GM12878 (cell line): ENCODE data around the gene RANGAP1. TPM values are rescaled to one million over a fixed set of nuclear protein-coding genes. Genes with fewer than 3 reads are reported as not detected.

Experiments used
- BACH1 ChIP-seq: fragments of 450-650 bp; IDR thresholded peaks from 2 replicates; pipeline ENCODE4 v1.6.1; 2017; ENCODE audit warnings: mild to moderate bottlenecking, borderline replicate concordance
- BRCA1 ChIP-seq: IDR thresholded peaks from 2 replicates; pipeline ENCODE4 v1.6.1; 2011; ENCODE audit warnings: low read depth, low read length, improper control_type of control experiment
- DPF2 ChIP-seq: fragments of 450-650 bp; IDR thresholded peaks from 2 replicates; pipeline ENCODE4 v1.6.1; 2017; ENCODE audit warnings: mild to moderate bottlenecking
- EZH2 ChIP-seq: IDR thresholded peaks from 2 replicates; pipeline ENCODE4 v1.6.1; 2012; ENCODE audit warnings: low read depth, mild to moderate bottlenecking, control low read depth, inconsistent platforms, low read length, borderline replicate concordance; ENCODE audit not compliant: control insufficient read depth
- FOS ChIP-seq: IDR thresholded peaks from 3 replicates; pipeline ENCODE4 v1.6.1; 2011; ENCODE audit warnings: borderline replicate concordance; ENCODE audit not compliant: insufficient read length; ENCODE audit errors: extremely low read depth
- HDAC6 ChIP-seq: fragments of 200-600 bp; sonication (generic); IDR thresholded peaks from one replicate; pipeline ENCODE4 v1.8.0; 2017; ENCODE audit warnings: antibody characterized with exemption; ENCODE audit not compliant: unreplicated experiment
- HDGF ChIP-seq: fragments of 450-650 bp; IDR thresholded peaks from 2 replicates; pipeline ENCODE4 v1.6.1; 2016; ENCODE audit warnings: antibody characterized with exemption
- IKZF1 ChIP-seq: fragments of 450-650 bp; conservative IDR thresholded peaks from 2 replicates; pipeline ENCODE4 v1.6.1; 2017; ENCODE audit warnings: antibody characterized with exemption, mild to moderate bottlenecking
- MEF2A ChIP-seq: IDR thresholded peaks from 2 replicates; pipeline ENCODE4 v1.6.1; 2011; ENCODE audit warnings: low read depth, mild to moderate bottlenecking, low read length, moderate library complexity; ENCODE audit not compliant: insufficient read depth
- MYC ChIP-seq: IDR thresholded peaks from 2 replicates; pipeline ENCODE4 v1.6.1; 2011; ENCODE audit warnings: mild to moderate bottlenecking, low read length, moderate library complexity, inconsistent platforms; ENCODE audit not compliant: insufficient read depth, insufficient replicate concordance, insufficient read length, severe bottlenecking
- NFIC ChIP-seq: IDR thresholded peaks from 2 replicates; pipeline ENCODE4 v1.6.1; 2012; ENCODE audit warnings: low read depth, mild to moderate bottlenecking, inconsistent platforms, low read length, moderate library complexity
- NFYA ChIP-seq: IDR thresholded peaks from 2 replicates; pipeline ENCODE4 v1.6.1; 2011; ENCODE audit warnings: low read depth, mild to moderate bottlenecking, low read length, improper control_type of control experiment, borderline replicate concordance
- NR2C1 ChIP-seq: fragments of 450-650 bp; IDR thresholded peaks from 2 replicates; pipeline ENCODE4 v1.6.1; 2017; ENCODE audit warnings: antibody characterized with exemption, mild to moderate bottlenecking, moderate library complexity
- POLR2AphosphoS2 ChIP-seq: IDR thresholded peaks from 2 replicates; pipeline ENCODE4 v1.6.1; 2011; ENCODE audit warnings: low read depth, mild to moderate bottlenecking, low read length, improper control_type of control experiment, moderate library complexity
- RAD21 ChIP-seq: IDR thresholded peaks from 2 replicates; pipeline ENCODE4 v1.6.1; 2011; ENCODE audit warnings: mild to moderate bottlenecking, low read depth, low read length, moderate library complexity; ENCODE audit not compliant: insufficient read depth
- SMARCA5 ChIP-seq: fragments of 450-650 bp; IDR thresholded peaks from 2 replicates; pipeline ENCODE4 v1.6.1; 2017; ENCODE audit warnings: mild to moderate bottlenecking
- SP1 ChIP-seq: IDR thresholded peaks from one replicate; pipeline ENCODE4 v1.6.1; 2011; ENCODE audit warnings: low read depth, low read length
- STAT3 ChIP-seq: IDR thresholded peaks from 2 replicates; pipeline ENCODE4 v1.6.1; 2011; ENCODE audit warnings: low read depth, low read length, improper control_type of control experiment
- TARDBP ChIP-seq: IDR thresholded peaks from 2 replicates; pipeline ENCODE4 v1.6.1; 2016; ENCODE audit warnings: borderline replicate concordance
- ZNF622 ChIP-seq: fragments of 450-650 bp; IDR thresholded peaks from 2 replicates; pipeline ENCODE4 v1.6.1; 2017; ENCODE audit warnings: mild to moderate bottlenecking, inconsistent platforms
- ZSCAN29 ChIP-seq: fragments of 450-650 bp; IDR thresholded peaks from 2 replicates; pipeline ENCODE4 v1.6.1; 2017; ENCODE audit warnings: mild to moderate bottlenecking, moderate library complexity
- polyA plus RNA-seq, 11 experiments: library from polyadenylated mRNA; depleted of rRNA in 4 of 11; unstranded in 6 of 11; stranded (reverse) in 5 of 11; fragments of >200 nt; fragmentation: Nextera tagmentation in 4 of 11; fragmentation: Illumina TruSeq in 1 of 11; extraction: Ambion mirVana in 4 of 11; extraction: Trizol in 1 of 11; gene quantifications; 1 replicate in 1 of 11; 2 replicates in 10 of 11; pipeline versions ENCODE4 v1.2.1 to v1.2.3, GENCODE V29; 2011 to 2016; ENCODE audit warnings: inconsistent platforms in 2 of 11, missing spikeins in 2 of 11, low read depth in 1 of 11
- total RNA-seq, 4 experiments: library from RNA; depleted of rRNA in 3 of 4; stranded (reverse); fragments of >200 nt in 3 of 4; fragmentation: Illumina TruSeq in 1 of 4; extraction: Trizol in 1 of 4; gene quantifications; 2 replicates each; pipeline versions ENCODE4 v1.2.1 to v1.2.3, GENCODE V29; 2013 to 2021
- TF ChIP-seq, protein P1 (sequence below): fragments of 450-650 bp; IDR thresholded peaks from 2 replicates; pipeline ENCODE4 v1.6.1; 2017; ENCODE audit warnings: mild to moderate bottlenecking, moderate library complexity
- TF ChIP-seq, protein P2 (sequence below): fragments of 450-650 bp; IDR thresholded peaks from 2 replicates; pipeline ENCODE4 v1.6.1; 2017; ENCODE audit warnings: low read depth, mild to moderate bottlenecking, moderate library complexity
- TF ChIP-seq, protein P3 (sequence below): fragments of 450-650 bp; IDR thresholded peaks from 2 replicates; pipeline ENCODE4 v1.6.1; 2016; ENCODE audit warnings: mild to moderate bottlenecking

RANGAP1 gene
- total and polyA plus RNA-seq, 10 of the 15 experiments (the other 5 are each of a cell fraction or from before 2014, with no cell fraction given): 2.5 to 109 (median 60.2) TPM

DNA sequence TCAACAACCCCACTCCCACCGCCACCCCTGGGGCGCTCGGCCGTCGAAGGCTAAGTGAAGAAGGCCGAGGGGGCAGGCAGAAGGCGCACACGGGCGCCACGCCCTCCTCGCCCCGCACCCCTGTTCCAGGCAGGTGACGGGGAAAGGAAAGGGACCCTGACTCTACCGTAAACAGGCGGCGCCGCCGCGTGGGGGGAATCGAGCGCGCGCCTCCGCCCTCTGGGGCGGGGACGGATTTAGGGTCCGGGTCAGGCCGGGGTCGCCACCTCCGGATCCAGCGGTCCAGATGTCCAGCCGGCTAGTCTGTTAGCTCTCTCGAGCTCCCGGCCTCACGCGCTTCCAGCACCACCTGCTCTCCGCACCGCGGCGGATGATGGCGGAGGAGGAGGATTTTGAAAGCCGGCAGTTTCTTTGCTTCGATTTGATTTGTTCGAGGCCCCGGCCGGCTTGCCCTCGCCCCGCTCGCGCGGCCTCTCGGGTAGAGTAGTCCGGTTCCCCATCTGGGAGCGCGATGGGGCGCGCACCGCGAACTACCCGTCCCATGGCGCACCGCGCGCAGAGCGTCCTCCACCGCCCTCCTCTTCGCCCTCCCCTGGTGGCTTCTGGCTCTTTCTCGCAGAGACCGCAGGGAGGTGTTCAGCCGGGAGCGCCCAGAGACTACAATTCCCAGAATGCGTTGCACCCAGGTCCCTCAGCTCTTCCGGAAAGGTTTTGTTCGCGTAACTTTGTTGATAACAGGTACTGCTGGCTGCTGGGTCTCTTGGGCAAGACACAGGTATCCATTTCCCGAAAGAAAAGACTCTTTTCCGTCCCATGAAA lies at the start of gene RANGAP1 (continued):
- TF ChIP-seq, protein P1, sequence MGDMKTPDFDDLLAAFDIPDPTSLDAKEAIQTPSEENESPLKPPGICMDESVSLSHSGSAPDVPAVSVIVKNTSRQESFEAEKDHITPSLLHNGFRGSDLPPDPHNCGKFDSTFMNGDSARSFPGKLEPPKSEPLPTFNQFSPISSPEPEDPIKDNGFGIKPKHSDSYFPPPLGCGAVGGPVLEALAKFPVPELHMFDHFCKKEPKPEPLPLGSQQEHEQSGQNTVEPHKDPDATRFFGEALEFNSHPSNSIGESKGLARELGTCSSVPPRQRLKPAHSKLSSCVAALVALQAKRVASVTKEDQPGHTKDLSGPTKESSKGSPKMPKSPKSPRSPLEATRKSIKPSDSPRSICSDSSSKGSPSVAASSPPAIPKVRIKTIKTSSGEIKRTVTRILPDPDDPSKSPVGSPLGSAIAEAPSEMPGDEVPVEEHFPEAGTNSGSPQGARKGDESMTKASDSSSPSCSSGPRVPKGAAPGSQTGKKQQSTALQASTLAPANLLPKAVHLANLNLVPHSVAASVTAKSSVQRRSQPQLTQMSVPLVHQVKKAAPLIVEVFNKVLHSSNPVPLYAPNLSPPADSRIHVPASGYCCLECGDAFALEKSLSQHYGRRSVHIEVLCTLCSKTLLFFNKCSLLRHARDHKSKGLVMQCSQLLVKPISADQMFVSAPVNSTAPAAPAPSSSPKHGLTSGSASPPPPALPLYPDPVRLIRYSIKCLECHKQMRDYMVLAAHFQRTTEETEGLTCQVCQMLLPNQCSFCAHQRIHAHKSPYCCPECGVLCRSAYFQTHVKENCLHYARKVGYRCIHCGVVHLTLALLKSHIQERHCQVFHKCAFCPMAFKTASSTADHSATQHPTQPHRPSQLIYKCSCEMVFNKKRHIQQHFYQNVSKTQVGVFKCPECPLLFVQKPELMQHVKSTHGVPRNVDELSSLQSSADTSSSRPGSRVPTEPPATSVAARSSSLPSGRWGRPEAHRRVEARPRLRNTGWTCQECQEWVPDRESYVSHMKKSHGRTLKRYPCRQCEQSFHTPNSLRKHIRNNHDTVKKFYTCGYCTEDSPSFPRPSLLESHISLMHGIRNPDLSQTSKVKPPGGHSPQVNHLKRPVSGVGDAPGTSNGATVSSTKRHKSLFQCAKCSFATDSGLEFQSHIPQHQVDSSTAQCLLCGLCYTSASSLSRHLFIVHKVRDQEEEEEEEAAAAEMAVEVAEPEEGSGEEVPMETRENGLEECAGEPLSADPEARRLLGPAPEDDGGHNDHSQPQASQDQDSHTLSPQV: no peak
- TF ChIP-seq TARDBP (peak; percentile 92), POLR2AphosphoS2 (0 out of 2 replicates have a peak, but pooled peaks have one; percentile 52), ZSCAN29 (no peak), IKZF1 (peak; percentile 98), MYC (peak; percentile 70), SMARCA5 (0 out of 2 replicates have a peak, but pooled peaks have one; percentile 63), RAD21 (no peak), FOS (no peak), ZNF622 (no peak), EZH2 (no peak), MEF2A (no peak), NFYA (no peak), HDGF (0 out of 2 replicates have a peak, but pooled peaks have one; percentile 77), STAT3 (0 out of 2 replicates have a peak, but pooled peaks have one; percentile 14), SP1 (peak; percentile 72), HDAC6 (no peak), NR2C1 (peak; percentile 92), DPF2 (no peak), NFIC (no peak), BRCA1 (no peak), BACH1 (0 out of 2 replicates have a peak, but pooled peaks have one; percentile 59)
- TF ChIP-seq, protein P2, sequence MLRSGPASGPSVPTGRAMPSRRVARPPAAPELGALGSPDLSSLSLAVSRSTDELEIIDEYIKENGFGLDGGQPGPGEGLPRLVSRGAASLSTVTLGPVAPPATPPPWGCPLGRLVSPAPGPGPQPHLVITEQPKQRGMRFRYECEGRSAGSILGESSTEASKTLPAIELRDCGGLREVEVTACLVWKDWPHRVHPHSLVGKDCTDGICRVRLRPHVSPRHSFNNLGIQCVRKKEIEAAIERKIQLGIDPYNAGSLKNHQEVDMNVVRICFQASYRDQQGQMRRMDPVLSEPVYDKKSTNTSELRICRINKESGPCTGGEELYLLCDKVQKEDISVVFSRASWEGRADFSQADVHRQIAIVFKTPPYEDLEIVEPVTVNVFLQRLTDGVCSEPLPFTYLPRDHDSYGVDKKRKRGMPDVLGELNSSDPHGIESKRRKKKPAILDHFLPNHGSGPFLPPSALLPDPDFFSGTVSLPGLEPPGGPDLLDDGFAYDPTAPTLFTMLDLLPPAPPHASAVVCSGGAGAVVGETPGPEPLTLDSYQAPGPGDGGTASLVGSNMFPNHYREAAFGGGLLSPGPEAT: peak; percentile 42; the same call in 1 of the 2 replicates
- TF ChIP-seq, protein P3, sequence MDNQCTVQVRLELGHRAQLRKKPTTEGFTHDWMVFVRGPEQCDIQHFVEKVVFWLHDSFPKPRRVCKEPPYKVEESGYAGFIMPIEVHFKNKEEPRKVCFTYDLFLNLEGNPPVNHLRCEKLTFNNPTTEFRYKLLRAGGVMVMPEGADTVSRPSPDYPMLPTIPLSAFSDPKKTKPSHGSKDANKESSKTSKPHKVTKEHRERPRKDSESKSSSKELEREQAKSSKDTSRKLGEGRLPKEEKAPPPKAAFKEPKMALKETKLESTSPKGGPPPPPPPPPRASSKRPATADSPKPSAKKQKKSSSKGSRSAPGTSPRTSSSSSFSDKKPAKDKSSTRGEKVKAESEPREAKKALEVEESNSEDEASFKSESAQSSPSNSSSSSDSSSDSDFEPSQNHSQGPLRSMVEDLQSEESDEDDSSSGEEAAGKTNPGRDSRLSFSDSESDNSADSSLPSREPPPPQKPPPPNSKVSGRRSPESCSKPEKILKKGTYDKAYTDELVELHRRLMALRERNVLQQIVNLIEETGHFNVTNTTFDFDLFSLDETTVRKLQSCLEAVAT: no peak; the same call in 1 of the 2 replicates
